Left lung (tissue), 10 donors: ENCODE measurements around the gene BNC2. TPM values are rescaled to one million over a fixed set of nuclear protein-coding genes. Genes with fewer than 3 reads are reported as not detected.

Experiments used
- ATAC-seq: fragments of 200-7000 bp; cut with Tn5 transposase; one replicate; pipeline ENCODE4 v1.9.1; 2020; ENCODE audit warnings: moderate library complexity
- DNase-seq, 4 donors: peaks; one replicate each; pipeline ENCODE4 v3.0.0-alpha.2; 2013 to 2020
- H3K27ac ChIP-seq, 2 donors: fragments of 200-600 bp; sonication (generic) in 1 of 2; one replicate each; pipeline versions ENCODE4 v1.5.0 to v1.8.0; 2020 to 2021
- H3K27me3 ChIP-seq, 2 donors: fragments of 200-600 bp; sonication (generic) in 1 of 2; one replicate each; pipeline versions ENCODE4 v1.5.0 to v1.8.0; 2020 to 2021
- H3K36me3 ChIP-seq, 2 donors: fragments of 200-600 bp; sonication (generic) in 1 of 2; one replicate each; pipeline versions ENCODE4 v1.5.0 to v1.8.0; 2020 to 2021
- H3K4me1 ChIP-seq, 2 donors: fragments of 200-600 bp; one replicate each; pipeline ENCODE4 v1.8.0; 2021
- H3K4me3 ChIP-seq, 2 donors: fragments of 200-600 bp; sonication (generic) in 1 of 2; one replicate each; pipeline versions ENCODE4 v1.5.0 to v1.8.0; 2020 to 2021; ENCODE audit warnings: mild to moderate bottlenecking in 1 of 2
- H3K9me3 ChIP-seq, 2 donors: fragments of 200-600 bp; sonication (generic) in 1 of 2; one replicate each; pipeline versions ENCODE4 v1.5.0 to v1.8.0; 2020 to 2021
- CTCF ChIP-seq, 2 donors: fragments of 200-600 bp; sonication (generic) in 1 of 2; IDR thresholded peaks; one replicate each; pipeline versions ENCODE4 v1.5.0 to v1.8.0; 2021; ENCODE audit warnings: antibody characterized with exemption in 2 of 2
- intact Hi-C, 2 donors: fragments of 100-400 bp; cut with DNase I; formaldehyde crosslinking; loops; one replicate each; pipeline versions ENCODE4 v1.11.2 to v1.14.2; 2022
- polyA plus RNA-seq, 6 donors: library from polyadenylated mRNA; unstranded; fragments of 120-200 nt; gene quantifications; one replicate each; pipeline ENCODE4 v1.2.1, GENCODE V29; 2013; ENCODE audit not compliant: insufficient read length in 6 of 6
- total RNA-seq, 2 donors: library from RNA; stranded (reverse); fragmentation: NEBNext Ultra II Directional; extraction: Animal tissue kit (Norgen Biotek cat#: 25700); gene quantifications; one replicate each; pipeline ENCODE4 v1.2.1, GENCODE V29; 2021
- donor health status: DM: no; HTN: yes; CAD: no.
- donor health status: DM: no; HTN: no; CAD: no.

BNC2 gene
- total and polyA plus RNA-seq, 8 donors: 9.6 to 19.3 (median 12.9) TPM

DNA sequence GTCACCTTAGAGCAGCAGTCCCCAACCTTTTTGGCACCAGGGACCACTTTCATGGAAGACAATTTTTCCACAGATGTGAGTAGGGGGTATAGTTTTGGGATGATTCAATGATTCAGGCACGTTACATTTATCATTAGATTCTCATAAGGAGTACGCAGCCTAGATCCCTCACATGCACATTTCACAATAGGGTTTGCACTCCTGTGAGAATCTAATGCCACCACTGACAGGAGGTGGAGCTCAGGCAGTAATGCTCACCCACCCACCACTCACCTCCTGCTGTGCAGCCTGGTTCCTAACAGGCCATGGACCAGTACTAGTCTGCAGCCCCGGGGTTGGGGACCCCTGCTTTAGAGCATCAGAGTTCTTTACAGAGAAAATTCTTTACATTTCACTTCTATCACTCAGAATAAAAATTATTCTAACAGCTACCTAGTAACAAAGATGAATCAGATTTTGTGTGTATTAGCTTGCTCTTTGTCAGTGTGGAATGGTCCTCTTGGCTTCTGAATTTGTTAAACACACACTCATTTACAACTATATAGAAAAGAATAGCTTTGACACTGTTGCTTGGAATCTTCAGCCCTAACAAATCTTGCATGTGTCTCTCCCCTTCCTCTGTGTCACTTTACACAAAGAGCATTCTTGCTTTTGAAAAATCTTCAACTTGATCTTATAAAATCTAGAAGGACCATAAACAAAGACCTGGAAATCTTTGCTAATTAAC is 438.6 kb downstream of the BNC2 start:
- Histone ChIP-seq H3K4me3 (no peak overlapping the region), H3K9me3 (no peaks in the 10 kb centered on the region), H3K27me3 (no peaks in the 10 kb centered on the region), H3K4me1 (no peaks in the 10 kb centered on the region), H3K27ac (no peak overlapping the region), H3K36me3 (no peaks in the 10 kb centered on the region)
- ATAC-seq (no peak), DNase-seq (no peak)
- no peak for TF ChIP-seq CTCF (IDR thresholded peaks at IDR 0.05)
- intact Hi-C loops: no loop called here

GRCh38 chr9:16429671-16430070 is 440.8 kb downstream of the BNC2 start:
- TF ChIP-seq CTCF (IDR thresholded peaks at IDR 0.05): no peak
- ATAC-seq (no peak), DNase-seq (no peak)
- intact Hi-C loops: no loop called here
- no peaks in the 10 kb centered on the region for H3K9me3 ChIP-seq
- H3K27ac ChIP-seq: no peak overlapping the region
- H3K4me3 ChIP-seq: no peak overlapping the region
- H3K27me3 ChIP-seq: no peaks in the 10 kb centered on the region
- H3K4me1 ChIP-seq: no peaks in the 10 kb centered on the region
- no peaks in the 10 kb centered on the region for H3K36me3 ChIP-seq

- no peaks in the 10 kb centered on the region for H3K27me3 ChIP-seq
- no peak overlapping the region for H3K27ac ChIP-seq
- DNase-seq (no peak), ATAC-seq (no peak)
- no peaks in the 10 kb centered on the region for H3K36me3 ChIP-seq
- H3K9me3 ChIP-seq: no peaks in the 10 kb centered on the region
- H3K4me1 ChIP-seq: no peaks in the 10 kb centered on the region
- no peak overlapping the region for H3K4me3 ChIP-seq
- TF ChIP-seq CTCF (IDR thresholded peaks at IDR 0.05): no peak
- intact Hi-C loops: no loop called here
These were observed 442.5 kb downstream of the BNC2 start for GRCh38 chr9:16427873-16428427.

DNA sequence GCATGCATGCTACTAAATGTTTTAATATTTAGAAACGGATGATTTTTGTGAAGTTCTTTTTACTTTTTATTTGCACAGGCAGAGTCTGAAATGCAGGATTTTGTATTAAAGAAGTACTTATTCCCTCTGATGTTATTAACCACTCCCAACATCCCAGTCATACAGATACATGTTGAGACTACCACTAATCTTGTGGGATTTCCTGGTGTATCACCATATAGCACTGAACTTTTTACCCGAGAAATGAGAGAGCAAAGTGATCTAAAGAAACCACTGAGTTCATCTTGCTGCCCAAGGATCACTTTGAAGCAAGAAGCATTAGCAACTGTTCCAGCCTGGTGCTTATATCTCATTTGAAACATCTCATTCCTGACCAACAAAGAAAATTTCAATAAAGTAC is 443.8 kb downstream of the BNC2 start:
- Histone ChIP-seq H3K27me3 (no peaks in the 10 kb centered on the region), H3K9me3 (no peaks in the 10 kb centered on the region), H3K27ac (no peak overlapping the region), H3K4me3 (no peak overlapping the region), H3K36me3 (no peaks in the 10 kb centered on the region), H3K4me1 (no peaks in the 10 kb centered on the region)
- ATAC-seq: no peak
- TF ChIP-seq CTCF (IDR thresholded peaks at IDR 0.05): no peak
- no peak for DNase-seq
- intact Hi-C loops: no loop called here

GRCh38 chr9:16425562-16426231 is 444.8 kb downstream of the BNC2 start:
- no peak overlapping the region for H3K27ac ChIP-seq
- DNase-seq (no peak), ATAC-seq (no peak)
- H3K4me1 ChIP-seq: no peaks in the 10 kb centered on the region
- intact Hi-C loops: no loop called here
- no peaks in the 10 kb centered on the region for H3K27me3 ChIP-seq
- no peak for TF ChIP-seq CTCF (IDR thresholded peaks at IDR 0.05)
- no peaks in the 10 kb centered on the region for H3K9me3 ChIP-seq
- no peaks in the 10 kb centered on the region for H3K36me3 ChIP-seq
- H3K4me3 ChIP-seq: no peak overlapping the region
